ENCODE measurements around the gene SRGAP1. TPM values are rescaled to one million over a fixed set of nuclear protein-coding genes. Genes with fewer than 3 reads are reported as not detected.
"Not testable (repeated sequence)": the region's sequence is repeated elsewhere in the genome, so short reads cannot be mapped to it uniquely, and the experiment has no call there.

SRGAP1 gene
- polyA plus RNA-seq, 2 donors = 1.4 to 3.2 TPM

GRCh38 chr12:64131456-64131855, 287.0 kb downstream of the SRGAP1 start:
- H3K4me1 ChIP-seq (ENCODE audit: control insufficient read depth in 2 of 2, insufficient read depth in 2 of 2, low read length in 1 of 2); H3K4me3 ChIP-seq (ENCODE audit: low read depth in 1 of 2, low read length in 2 of 2); H3K9me3 ChIP-seq (ENCODE audit: control insufficient read depth in 2 of 2, insufficient read depth in 1 of 2, low read depth in 1 of 2, low read length in 1 of 2); H3K27me3 ChIP-seq (ENCODE audit: control insufficient read depth in 1 of 2, insufficient read depth in 2 of 2, low read length in 2 of 2); H3K27ac ChIP-seq (ENCODE audit: low read depth in 2 of 2, low read length in 1 of 2): not testable (repeated sequence)
- WGBS, 2 donors = 79 to 94% methylated on average over 6 of the region's 6 CpGs
- peaks cover 0 to 13% of the 10 kb centered on the region in 2 donors for H3K36me3 ChIP-seq (ENCODE audit: control insufficient read depth in 2 of 2, insufficient read depth in 2 of 2, low read length in 1 of 2)

- not testable (repeated sequence) for H3K4me1 ChIP-seq (ENCODE audit: control insufficient read depth in 2 of 2, insufficient read depth in 2 of 2, low read length in 1 of 2); H3K27ac ChIP-seq (ENCODE audit: low read depth in 2 of 2, low read length in 1 of 2); H3K9me3 ChIP-seq (ENCODE audit: control insufficient read depth in 2 of 2, insufficient read depth in 1 of 2, low read depth in 1 of 2, low read length in 1 of 2); H3K27me3 ChIP-seq (ENCODE audit: control insufficient read depth in 1 of 2, insufficient read depth in 2 of 2, low read length in 2 of 2); H3K4me3 ChIP-seq (ENCODE audit: low read depth in 1 of 2, low read length in 2 of 2)
- H3K36me3 ChIP-seq (ENCODE audit: control insufficient read depth in 2 of 2, insufficient read depth in 2 of 2, low read length in 1 of 2) = peaks cover 0 to 11% of the 10 kb centered on the region in 2 donors
- 96 to 98% methylated on average over 2 of the region's 2 CpGs for WGBS, 2 donors
These were observed 288.2 kb downstream of the SRGAP1 start for GRCh38 chr12:64132672-64133071.

- 92 to 95% methylated on average over 6 of the region's 6 CpGs for WGBS, 2 donors
- peaks cover 0 to 2% of the 10 kb centered on the region in 2 donors for H3K9me3 ChIP-seq (ENCODE audit: control insufficient read depth in 2 of 2, insufficient read depth in 1 of 2, low read depth in 1 of 2, low read length in 1 of 2)
- H3K4me3 ChIP-seq (ENCODE audit: low read depth in 1 of 2, low read length in 2 of 2) = no peak overlapping the region
- H3K4me1 ChIP-seq (ENCODE audit: control insufficient read depth in 2 of 2, insufficient read depth in 2 of 2, low read length in 1 of 2) = no peaks in the 10 kb centered on the region
- peaks cover 0 to 2% of the 10 kb centered on the region in 2 donors for H3K36me3 ChIP-seq (ENCODE audit: control insufficient read depth in 2 of 2, insufficient read depth in 2 of 2, low read length in 1 of 2)
- no peak overlapping the region for H3K27ac ChIP-seq (ENCODE audit: low read depth in 2 of 2, low read length in 1 of 2)
- no peaks in the 10 kb centered on the region for H3K27me3 ChIP-seq (ENCODE audit: control insufficient read depth in 1 of 2, insufficient read depth in 2 of 2, low read length in 2 of 2)
These were observed 292.6 kb downstream of the SRGAP1 start for GRCh38 chr12:64137117-64137516.

GRCh38 chr12:64139021-64139420, 294.5 kb downstream of the SRGAP1 start:
- Histone ChIP-seq H3K9me3 (ENCODE audit: control insufficient read depth in 2 of 2, insufficient read depth in 1 of 2, low read depth in 1 of 2, low read length in 1 of 2) (no peaks in the 10 kb centered on the region), H3K36me3 (ENCODE audit: control insufficient read depth in 2 of 2, insufficient read depth in 2 of 2, low read length in 1 of 2) (peaks cover 0 to 6% of the 10 kb centered on the region in 2 donors), H3K4me3 (ENCODE audit: low read depth in 1 of 2, low read length in 2 of 2) (no peak overlapping the region), H3K4me1 (ENCODE audit: control insufficient read depth in 2 of 2, insufficient read depth in 2 of 2, low read length in 1 of 2) (peaks cover 0 to 3% of the 10 kb centered on the region in 2 donors), H3K27me3 (ENCODE audit: control insufficient read depth in 1 of 2, insufficient read depth in 2 of 2, low read length in 2 of 2) (no peaks in the 10 kb centered on the region), H3K27ac (ENCODE audit: low read depth in 2 of 2, low read length in 1 of 2) (no peak overlapping the region)
- 90 to 97% methylated on average over 1 of the region's 1 CpG for WGBS, 2 donors

- WGBS, 2 donors = 76 to 84% methylated on average over 7 of the region's 7 CpGs
- Histone ChIP-seq H3K36me3 (ENCODE audit: control insufficient read depth in 2 of 2, insufficient read depth in 2 of 2, low read length in 1 of 2) (peaks cover 0 to 6% of the 10 kb centered on the region in 2 donors), H3K4me1 (ENCODE audit: control insufficient read depth in 2 of 2, insufficient read depth in 2 of 2, low read length in 1 of 2) (peaks cover 0 to 3% of the 10 kb centered on the region in 2 donors), H3K27me3 (ENCODE audit: control insufficient read depth in 1 of 2, insufficient read depth in 2 of 2, low read length in 2 of 2) (no peaks in the 10 kb centered on the region), H3K4me3 (ENCODE audit: low read depth in 1 of 2, low read length in 2 of 2) (no peak overlapping the region), H3K27ac (ENCODE audit: low read depth in 2 of 2, low read length in 1 of 2) (peak overlapping the region; percentile 21 to 24), H3K9me3 (ENCODE audit: control insufficient read depth in 2 of 2, insufficient read depth in 1 of 2, low read depth in 1 of 2, low read length in 1 of 2) (no peaks in the 10 kb centered on the region)
These were observed 297.9 kb downstream of the SRGAP1 start for GRCh38 chr12:64142382-64142781.

- Histone ChIP-seq H3K27ac (ENCODE audit: low read depth in 2 of 2, low read length in 1 of 2) (no peak overlapping the region), H3K4me1 (ENCODE audit: control insufficient read depth in 2 of 2, insufficient read depth in 2 of 2, low read length in 1 of 2) (peaks cover 0 to 3% of the 10 kb centered on the region in 2 donors)
- 77 to 80% methylated on average over 7 of the region's 7 CpGs for WGBS, 2 donors
These were observed 298.3 kb downstream of the SRGAP1 start for GRCh38 chr12:64142784-64143183.

GRCh38 chr12:64145226-64145625, 300.7 kb downstream of the SRGAP1 start:
- Histone ChIP-seq H3K27me3 (ENCODE audit: control insufficient read depth in 1 of 2, insufficient read depth in 2 of 2, low read length in 2 of 2) (no peaks in the 10 kb centered on the region), H3K36me3 (ENCODE audit: control insufficient read depth in 2 of 2, insufficient read depth in 2 of 2, low read length in 1 of 2) (peaks cover 0 to 6% of the 10 kb centered on the region in 2 donors), H3K4me1 (ENCODE audit: control insufficient read depth in 2 of 2, insufficient read depth in 2 of 2, low read length in 1 of 2) (peaks cover 0 to 3% of the 10 kb centered on the region in 2 donors), H3K27ac (ENCODE audit: low read depth in 2 of 2, low read length in 1 of 2) (no peak overlapping the region), H3K9me3 (ENCODE audit: control insufficient read depth in 2 of 2, insufficient read depth in 1 of 2, low read depth in 1 of 2, low read length in 1 of 2) (no peaks in the 10 kb centered on the region), H3K4me3 (ENCODE audit: low read depth in 1 of 2, low read length in 2 of 2) (no peak overlapping the region)
- 94 to 95% methylated on average over 5 of the region's 5 CpGs for WGBS, 2 donors

More at GRCh38 chr12:64142784-64143183, 298.3 kb downstream of the SRGAP1 start:
- Histone ChIP-seq H3K27me3 (ENCODE audit: control insufficient read depth in 1 of 2, insufficient read depth in 2 of 2, low read length in 2 of 2) (no peaks in the 10 kb centered on the region), H3K9me3 (ENCODE audit: control insufficient read depth in 2 of 2, insufficient read depth in 1 of 2, low read depth in 1 of 2, low read length in 1 of 2) (no peaks in the 10 kb centered on the region), H3K4me3 (ENCODE audit: low read depth in 1 of 2, low read length in 2 of 2) (no peak overlapping the region), H3K36me3 (ENCODE audit: control insufficient read depth in 2 of 2, insufficient read depth in 2 of 2, low read length in 1 of 2) (peaks cover 0 to 6% of the 10 kb centered on the region in 2 donors)

- 71 to 74% methylated on average over 21 of the region's 21 CpGs for WGBS, 2 donors
- H3K27ac ChIP-seq (ENCODE audit: low read depth in 2 of 2, low read length in 1 of 2) = peak overlapping the region in 1 of 2 donors; percentile 13
- H3K9me3 ChIP-seq (ENCODE audit: control insufficient read depth in 2 of 2, insufficient read depth in 1 of 2, low read depth in 1 of 2, low read length in 1 of 2) = no peaks in the 10 kb centered on the region
- H3K36me3 ChIP-seq (ENCODE audit: control insufficient read depth in 2 of 2, insufficient read depth in 2 of 2, low read length in 1 of 2) = peaks cover 0 to 4% of the 10 kb centered on the region in 2 donors
- no peaks in the 10 kb centered on the region for H3K27me3 ChIP-seq (ENCODE audit: control insufficient read depth in 1 of 2, insufficient read depth in 2 of 2, low read length in 2 of 2)
- no peak overlapping the region for H3K4me3 ChIP-seq (ENCODE audit: low read depth in 1 of 2, low read length in 2 of 2)
- H3K4me1 ChIP-seq (ENCODE audit: control insufficient read depth in 2 of 2, insufficient read depth in 2 of 2, low read length in 1 of 2) = peaks cover 0 to 3% of the 10 kb centered on the region in 2 donors
These were observed 302.6 kb downstream of the SRGAP1 start for GRCh38 chr12:64147011-64147631.

GRCh38 chr12:64147875-64148274, 303.4 kb downstream of the SRGAP1 start:
- no peak overlapping the region for H3K27ac ChIP-seq (ENCODE audit: low read depth in 2 of 2, low read length in 1 of 2)
- H3K27me3 ChIP-seq (ENCODE audit: control insufficient read depth in 1 of 2, insufficient read depth in 2 of 2, low read length in 2 of 2) = no peaks in the 10 kb centered on the region
- WGBS, 2 donors = 78 to 83% methylated on average over 2 of the region's 2 CpGs
- H3K36me3 ChIP-seq (ENCODE audit: control insufficient read depth in 2 of 2, insufficient read depth in 2 of 2, low read length in 1 of 2) = peaks cover 0 to 1% of the 10 kb centered on the region in 2 donors
- no peak overlapping the region for H3K4me3 ChIP-seq (ENCODE audit: low read depth in 1 of 2, low read length in 2 of 2)
- H3K9me3 ChIP-seq (ENCODE audit: control insufficient read depth in 2 of 2, insufficient read depth in 1 of 2, low read depth in 1 of 2, low read length in 1 of 2) = no peaks in the 10 kb centered on the region
- H3K4me1 ChIP-seq (ENCODE audit: control insufficient read depth in 2 of 2, insufficient read depth in 2 of 2, low read length in 1 of 2) = no peaks in the 10 kb centered on the region

GRCh38 chr12:64154677-64155076, 310.2 kb downstream of the SRGAP1 start:
- 84% methylated on average over 2 of the region's 2 CpGs for WGBS, 2 donors
- no peaks in the 10 kb centered on the region for H3K27me3 ChIP-seq (ENCODE audit: control insufficient read depth in 1 of 2, insufficient read depth in 2 of 2, low read length in 2 of 2)

More at GRCh38 chr12:64154677-64155076, 310.2 kb downstream of the SRGAP1 start:
- no peak overlapping the region for H3K27ac ChIP-seq (ENCODE audit: low read depth in 2 of 2, low read length in 1 of 2)
- no peaks in the 10 kb centered on the region for H3K4me1 ChIP-seq (ENCODE audit: control insufficient read depth in 2 of 2, insufficient read depth in 2 of 2, low read length in 1 of 2)
- no peaks in the 10 kb centered on the region for H3K36me3 ChIP-seq (ENCODE audit: control insufficient read depth in 2 of 2, insufficient read depth in 2 of 2, low read length in 1 of 2)
- no peak overlapping the region for H3K4me3 ChIP-seq (ENCODE audit: low read depth in 1 of 2, low read length in 2 of 2)
- no peaks in the 10 kb centered on the region for H3K9me3 ChIP-seq (ENCODE audit: control insufficient read depth in 2 of 2, insufficient read depth in 1 of 2, low read depth in 1 of 2, low read length in 1 of 2)

Measured in esophagus (tissue), 2 donors.